MM.1S (cell line): ENCODE results near the gene AKIRIN1.
"Not testable (repeated sequence)": the region's sequence is repeated elsewhere in the genome, so short reads cannot be mapped to it uniquely, and the experiment has no call there.

Experiments
- DNase-seq: peaks from one replicate; pipeline ENCODE4 v3.0.0-alpha.2; 2015
- H2AFZ ChIP-seq: fragments of 300-600 bp; sonication (generic); 2 replicates; pipeline ENCODE4 v1.6.0; 2016; ENCODE audit warnings: antibody characterized with exemption, low read length
- H3F3A ChIP-seq: fragments of 300-600 bp; sonication (generic); 2 replicates; pipeline ENCODE4 v1.6.1; 2016; ENCODE audit warnings: mild to moderate bottlenecking, antibody characterized with exemption, low read length, moderate library complexity, mixed read lengths; ENCODE audit not compliant: insufficient read depth
- H3K27ac ChIP-seq: fragments of 300-600 bp; sonication (generic); 2 replicates; pipeline ENCODE4 v1.5.1; 2016; ENCODE audit warnings: mild to moderate bottlenecking, low read length
- H3K27me3 ChIP-seq: fragments of 300-600 bp; sonication (generic); replicated peaks from 2 replicates; pipeline ENCODE4 v1.6.0; 2016; ENCODE audit warnings: low read length; ENCODE audit not compliant: insufficient read depth
- H3K36me3 ChIP-seq: fragments of 300-600 bp; sonication (generic); replicated peaks from 2 replicates; pipeline ENCODE4 v1.6.1; 2016; ENCODE audit warnings: mild to moderate bottlenecking, low read length, mixed read lengths; ENCODE audit not compliant: insufficient read depth
- H3K4me1 ChIP-seq: fragments of 300-600 bp; sonication (generic); 2 replicates; pipeline ENCODE4 v1.6.1; 2016; ENCODE audit warnings: low read length, mixed read lengths
- H3K4me2 ChIP-seq: fragments of 300-600 bp; sonication (generic); 2 replicates; pipeline ENCODE4 v1.6.0; 2016; ENCODE audit warnings: low read depth, low read length
- H3K4me3 ChIP-seq: fragments of 300-600 bp; sonication (generic); 2 replicates; pipeline ENCODE4 v1.5.1; 2016; ENCODE audit warnings: low read length, mixed read lengths
- H3K79me2 ChIP-seq: fragments of 300-600 bp; sonication (generic); 2 replicates; pipeline ENCODE4 v1.6.1; 2016; ENCODE audit warnings: mixed run types, low read length, mixed read lengths
- H3K9ac ChIP-seq: fragments of 300-600 bp; sonication (generic); 2 replicates; pipeline ENCODE4 v1.6.1; 2016; ENCODE audit warnings: low read length, mixed read lengths
- H3K9me2 ChIP-seq: fragments of 300-600 bp; sonication (generic); replicated peaks from 2 replicates; pipeline ENCODE4 v1.6.1; 2016; ENCODE audit warnings: mild to moderate bottlenecking, low read length, mixed read lengths; ENCODE audit not compliant: insufficient read depth
- H3K9me3 ChIP-seq: fragments of 300-600 bp; sonication (generic); replicated peaks from 2 replicates; pipeline ENCODE4 v1.6.1; 2016; ENCODE audit warnings: mild to moderate bottlenecking, low read length, mixed read lengths; ENCODE audit not compliant: insufficient read depth
- H4K20me1 ChIP-seq: fragments of 300-600 bp; sonication (generic); 2 replicates; pipeline ENCODE4 v1.6.1; 2016; ENCODE audit warnings: mild to moderate bottlenecking, low read length, moderate library complexity, mixed read lengths; ENCODE audit not compliant: insufficient read depth
- CTCF ChIP-seq: fragments of 300-600 bp; sonication (generic); IDR thresholded peaks from 2 replicates; pipeline ENCODE4 v1.5.1; 2016; ENCODE audit warnings: antibody characterized with exemption, low read length, mixed read lengths
- EZH2 ChIP-seq: fragments of 300-600 bp; sonication (generic); optimal IDR thresholded peaks from 2 replicates; pipeline ENCODE3; 2017; ENCODE audit warnings: low read depth, mild to moderate bottlenecking, antibody characterized with exemption, low read length, mixed read lengths
- EZH2phosphoT487 ChIP-seq: fragments of 300-600 bp; sonication (generic); IDR thresholded peaks from 2 replicates; pipeline ENCODE4 v1.6.1; 2018; ENCODE audit warnings: antibody characterized with exemption, low read length

AKIRIN1 gene

DNA sequence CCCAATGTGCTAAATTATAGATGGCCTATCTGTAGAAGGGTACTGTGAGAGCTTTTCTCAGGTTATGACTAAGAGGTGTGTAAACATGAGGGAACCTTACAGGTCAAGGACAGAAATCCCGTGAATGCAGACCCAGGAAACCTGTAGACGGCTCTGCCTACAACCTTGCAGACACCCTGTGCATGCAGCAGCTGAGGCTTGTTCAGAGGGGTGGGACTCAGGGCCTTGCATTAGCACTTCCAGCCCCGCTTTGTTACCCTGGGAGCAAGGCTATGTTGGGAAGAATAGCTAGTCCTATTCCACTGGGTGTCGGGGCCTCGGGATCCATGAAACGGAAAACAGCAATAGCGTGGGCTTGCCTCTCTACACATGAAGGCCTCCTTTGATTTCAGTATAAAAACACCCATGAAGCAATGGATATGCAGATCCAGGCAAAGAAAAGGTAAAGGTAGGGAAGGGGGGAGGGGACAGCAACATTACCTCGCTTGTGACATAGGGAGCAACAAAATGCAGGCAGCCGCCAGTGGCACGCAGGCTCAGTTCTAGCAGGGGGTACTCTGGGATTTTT is 25.6 kb downstream of the AKIRIN1 start:
- no peaks in the 10 kb centered on the region for H3F3A ChIP-seq
- no peaks in the 10 kb centered on the region for H4K20me1 ChIP-seq
- H3K9ac ChIP-seq: no peak overlapping the region
- no peaks in the 10 kb centered on the region for H3K4me1 ChIP-seq
- no peaks in the 10 kb centered on the region for H3K36me3 ChIP-seq
- DNase-seq: no peak
- no peak overlapping the region for H3K27ac ChIP-seq
- no peak overlapping the region for H3K4me2 ChIP-seq
- no peaks in the 10 kb centered on the region for H3K27me3 ChIP-seq
- H3K9me2 ChIP-seq: no peaks in the 10 kb centered on the region
- no peaks in the 10 kb centered on the region for H3K9me3 ChIP-seq
- H3K79me2 ChIP-seq: no peaks in the 10 kb centered on the region
- no peak overlapping the region for H3K4me3 ChIP-seq
- TF ChIP-seq EZH2phosphoT487: no peak
- TF ChIP-seq EZH2: no peak
- TF ChIP-seq CTCF: no peak
- H2AFZ ChIP-seq: no peak overlapping the region

- Histone ChIP-seq H3K4me3 (no peak overlapping the region), H3F3A (no peaks in the 10 kb centered on the region), H3K4me1 (no peaks in the 10 kb centered on the region), H3K27ac (no peak overlapping the region), H3K9me3 (no peaks in the 10 kb centered on the region), H2AFZ (no peak overlapping the region), H3K79me2 (no peaks in the 10 kb centered on the region), H3K36me3 (no peaks in the 10 kb centered on the region), H3K9me2 (no peaks in the 10 kb centered on the region), H4K20me1 (no peaks in the 10 kb centered on the region), H3K27me3 (no peaks in the 10 kb centered on the region), H3K4me2 (no peak overlapping the region), H3K9ac (no peak overlapping the region)
- no peak for DNase-seq
- TF ChIP-seq EZH2 (no peak), EZH2phosphoT487 (no peak), CTCF (no peak)
Measured at GRCh38 chr1:39017266-39017665, 26.2 kb downstream of the AKIRIN1 start.

DNA sequence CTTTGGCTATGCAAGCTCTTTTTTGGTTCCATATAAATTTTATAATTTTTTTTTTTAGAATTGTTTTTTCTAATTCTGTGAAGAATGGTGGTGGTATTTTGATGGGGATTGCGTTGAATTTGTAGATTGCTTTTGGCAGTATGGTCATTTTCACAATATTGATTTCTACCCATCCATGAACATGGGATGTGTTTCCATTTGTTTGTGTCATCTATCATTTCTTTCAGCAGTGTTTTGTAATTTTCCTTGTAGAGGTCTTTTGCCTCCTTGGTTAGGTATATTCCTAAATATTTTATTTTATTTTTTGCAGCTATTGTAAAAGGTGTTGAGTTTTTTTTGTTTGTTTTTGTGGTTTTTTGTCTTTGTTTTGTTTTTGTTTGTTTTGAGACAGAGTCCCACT is 29.4 kb downstream of the AKIRIN1 start:
- not testable (repeated sequence) for H4K20me1 ChIP-seq, H3K9me3 ChIP-seq, H3K4me2 ChIP-seq, H3K27me3 ChIP-seq, H3F3A ChIP-seq, H3K27ac ChIP-seq, H3K4me1 ChIP-seq, H3K36me3 ChIP-seq, DNase-seq, H3K79me2 ChIP-seq, H2AFZ ChIP-seq, H3K4me3 ChIP-seq, H3K9ac ChIP-seq, H3K9me2 ChIP-seq

DNA sequence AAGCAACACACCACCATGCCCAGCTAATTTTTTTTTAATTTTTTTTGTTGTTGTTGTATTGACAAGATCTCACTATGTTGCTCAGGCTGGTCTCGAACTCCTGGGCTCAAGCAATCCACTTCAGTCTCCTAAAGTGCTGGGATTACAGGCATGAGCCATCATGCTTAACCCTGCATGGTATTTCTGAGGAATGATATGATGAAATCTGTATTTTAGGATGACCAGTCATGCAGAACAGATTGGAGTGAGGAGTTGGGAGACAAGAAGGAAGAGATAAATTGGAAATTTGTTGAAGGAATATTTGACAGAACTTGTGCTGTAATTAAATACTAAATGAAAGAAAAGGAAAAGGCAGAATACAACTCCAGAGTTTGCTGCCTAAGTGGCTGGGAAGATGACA is 30.4 kb downstream of the AKIRIN1 start:
- Histone ChIP-seq H3K79me2 (peaks cover 8% of the 10 kb centered on the region), H3K36me3 (no peaks in the 10 kb centered on the region), H3K27ac (no peak overlapping the region), H3K9ac (no peak overlapping the region), H3F3A (peaks cover 2% of the 10 kb centered on the region; the same call in 1 of the 2 replicates), H2AFZ (no peak overlapping the region), H3K9me3 (no peaks in the 10 kb centered on the region), H3K9me2 (no peaks in the 10 kb centered on the region), H4K20me1 (no peaks in the 10 kb centered on the region), H3K4me1 (0 out of 2 replicates have a peak, but pooled peaks cover 3% of the 10 kb centered on the region), H3K4me3 (no peak overlapping the region), H3K4me2 (no peak overlapping the region), H3K27me3 (no peaks in the 10 kb centered on the region)
- no peak for TF ChIP-seq EZH2
- no peak for TF ChIP-seq CTCF
- no peak for TF ChIP-seq EZH2phosphoT487
- no peak for DNase-seq
